ENCODE measurements around the gene SMARCD3. TPM values are rescaled to one million over a fixed set of nuclear protein-coding genes. Genes with fewer than 3 reads are reported as not detected.

SMARCD3 gene
- total and polyA plus RNA-seq, 3 donors from 2014 or later = 55.1 to 122 (median 94.0) TPM

DNA sequence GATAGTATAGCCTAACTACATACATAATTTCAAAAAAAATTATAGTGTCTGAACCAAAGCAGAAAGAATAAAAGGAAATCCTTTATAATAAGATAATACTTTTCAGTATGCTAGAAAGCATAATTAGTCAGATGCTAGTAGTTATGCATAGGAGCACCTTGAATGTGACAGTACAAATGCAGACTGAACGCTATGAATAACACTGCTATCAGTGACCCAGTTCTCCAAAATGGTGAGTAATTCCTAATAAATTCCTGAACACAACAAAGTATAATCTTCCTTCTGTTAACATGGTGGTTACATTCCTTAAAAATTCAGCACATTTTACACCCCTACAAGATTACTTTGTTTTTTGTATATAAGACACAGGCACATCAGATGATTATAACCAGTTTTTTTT is 17.4 kb downstream of the SMARCD3 start:
- Histone ChIP-seq H3K4me3 (no peak overlapping the region), H3K9me3 (no peaks in the 10 kb centered on the region), H3K4me1 (peaks cover 17% of the 10 kb centered on the region), H3K27me3 (no peaks in the 10 kb centered on the region), H3K36me3 (ENCODE audit: low read depth, missing control alignments) (no peaks in the 10 kb centered on the region), H3K27ac (no peak overlapping the region)
- TF ChIP-seq POLR2A (IDR thresholded peaks at IDR 0.05) = no peak
- TF ChIP-seq, protein P1, sequence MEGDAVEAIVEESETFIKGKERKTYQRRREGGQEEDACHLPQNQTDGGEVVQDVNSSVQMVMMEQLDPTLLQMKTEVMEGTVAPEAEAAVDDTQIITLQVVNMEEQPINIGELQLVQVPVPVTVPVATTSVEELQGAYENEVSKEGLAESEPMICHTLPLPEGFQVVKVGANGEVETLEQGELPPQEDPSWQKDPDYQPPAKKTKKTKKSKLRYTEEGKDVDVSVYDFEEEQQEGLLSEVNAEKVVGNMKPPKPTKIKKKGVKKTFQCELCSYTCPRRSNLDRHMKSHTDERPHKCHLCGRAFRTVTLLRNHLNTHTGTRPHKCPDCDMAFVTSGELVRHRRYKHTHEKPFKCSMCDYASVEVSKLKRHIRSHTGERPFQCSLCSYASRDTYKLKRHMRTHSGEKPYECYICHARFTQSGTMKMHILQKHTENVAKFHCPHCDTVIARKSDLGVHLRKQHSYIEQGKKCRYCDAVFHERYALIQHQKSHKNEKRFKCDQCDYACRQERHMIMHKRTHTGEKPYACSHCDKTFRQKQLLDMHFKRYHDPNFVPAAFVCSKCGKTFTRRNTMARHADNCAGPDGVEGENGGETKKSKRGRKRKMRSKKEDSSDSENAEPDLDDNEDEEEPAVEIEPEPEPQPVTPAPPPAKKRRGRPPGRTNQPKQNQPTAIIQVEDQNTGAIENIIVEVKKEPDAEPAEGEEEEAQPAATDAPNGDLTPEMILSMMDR (IDR thresholded peaks at IDR 0.05) = no peak
- no peak for DNase-seq
- WGBS, 2 donors = 37 to 49% methylated on average over 1 of the region's 1 CpG
- intact Hi-C loops (cut with DNase I; ENCODE audit: low total_unique reads) = no loop called here

DNA sequence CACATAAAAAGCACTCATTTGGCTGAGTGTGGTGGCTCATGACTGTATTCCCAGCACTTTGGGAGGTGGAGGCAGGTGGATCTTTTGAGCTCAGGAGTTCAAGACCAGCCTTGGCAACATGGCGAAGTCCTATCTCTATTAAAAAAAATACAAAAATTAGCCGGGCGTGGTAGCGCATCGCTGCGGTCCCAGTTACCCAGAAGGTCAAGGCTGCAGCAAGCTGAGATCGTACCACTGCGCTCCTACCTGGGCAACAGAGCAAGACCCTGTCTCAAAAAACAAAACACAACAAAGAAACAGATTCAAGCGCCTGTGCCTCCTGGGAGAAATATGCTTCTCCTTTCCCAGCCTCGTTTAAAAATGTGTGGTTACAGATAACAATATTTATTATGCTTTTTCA is 19.2 kb downstream of the SMARCD3 start:
- Histone ChIP-seq H3K4me1 (peaks cover 25% of the 10 kb centered on the region), H3K9me3 (no peaks in the 10 kb centered on the region), H3K27me3 (no peaks in the 10 kb centered on the region), H3K36me3 (ENCODE audit: low read depth, missing control alignments) (no peaks in the 10 kb centered on the region), H3K27ac (no peak overlapping the region), H3K4me3 (no peak overlapping the region)
- 85 to 87% methylated on average over 10 of the region's 10 CpGs for WGBS, 2 donors
- no peak for DNase-seq
- intact Hi-C loops (cut with DNase I; ENCODE audit: low total_unique reads) = no loop called here
- TF ChIP-seq POLR2A (IDR thresholded peaks at IDR 0.05) = no peak
- TF ChIP-seq, protein P1 (IDR thresholded peaks at IDR 0.05) = no peak

DNA sequence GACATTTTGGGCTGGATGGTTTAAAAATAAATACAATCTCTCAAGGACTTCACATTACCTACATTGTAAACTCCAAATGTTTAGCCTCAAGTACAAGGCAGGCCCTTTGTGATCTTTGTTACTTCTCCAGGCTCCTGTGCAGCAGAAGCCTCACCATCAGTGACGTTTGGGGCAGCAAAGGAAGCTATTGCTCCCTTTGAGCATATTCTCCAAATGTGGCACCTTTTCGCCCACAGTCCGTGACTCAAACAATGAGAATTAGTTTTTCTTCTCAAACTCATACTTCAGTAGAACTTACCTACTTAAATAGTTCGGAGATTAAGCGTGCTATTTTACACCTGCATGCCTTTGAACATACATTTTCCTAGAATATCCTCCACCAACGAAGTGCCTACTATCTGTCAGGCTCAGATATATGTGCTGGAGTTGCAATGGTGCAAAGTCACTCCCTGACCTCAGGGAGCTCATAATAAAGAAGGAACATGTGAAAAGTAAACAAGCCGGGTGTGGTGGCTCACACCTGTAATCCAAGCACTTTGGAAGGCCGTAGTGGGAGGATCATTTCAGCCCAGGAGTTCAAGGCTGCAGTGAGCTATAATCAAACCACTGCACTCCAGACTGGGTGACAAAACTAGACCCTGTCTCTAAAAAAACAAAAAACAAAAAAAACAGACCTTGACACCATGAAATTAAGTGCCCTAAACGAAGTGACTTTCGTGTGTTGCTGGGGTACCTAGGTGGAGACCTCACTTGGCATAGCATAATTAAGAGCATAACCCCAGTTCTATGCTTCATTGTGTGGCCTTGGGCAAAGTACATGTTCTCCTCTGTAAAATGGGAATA is 20.2 kb downstream of the SMARCD3 start:
- H3K9me3 ChIP-seq = no peaks in the 10 kb centered on the region
- WGBS, 2 donors = 47 to 51% methylated on average over 10 of the region's 10 CpGs
- DNase-seq = no peak
- H3K4me1 ChIP-seq = peaks cover 16% of the 10 kb centered on the region
- no peaks in the 10 kb centered on the region for H3K27me3 ChIP-seq
- peak overlapping the region; percentile 77 to 81 for H3K4me3 ChIP-seq
- no peaks in the 10 kb centered on the region for H3K36me3 ChIP-seq (ENCODE audit: low read depth, missing control alignments)
- intact Hi-C loops (cut with DNase I; ENCODE audit: low total_unique reads) = no loop called here
- TF ChIP-seq, protein P1 (IDR thresholded peaks at IDR 0.05) = no peak
- no peak for TF ChIP-seq POLR2A (IDR thresholded peaks at IDR 0.05)
- peak overlapping the region; percentile 66 to 71 for H3K27ac ChIP-seq

DNA sequence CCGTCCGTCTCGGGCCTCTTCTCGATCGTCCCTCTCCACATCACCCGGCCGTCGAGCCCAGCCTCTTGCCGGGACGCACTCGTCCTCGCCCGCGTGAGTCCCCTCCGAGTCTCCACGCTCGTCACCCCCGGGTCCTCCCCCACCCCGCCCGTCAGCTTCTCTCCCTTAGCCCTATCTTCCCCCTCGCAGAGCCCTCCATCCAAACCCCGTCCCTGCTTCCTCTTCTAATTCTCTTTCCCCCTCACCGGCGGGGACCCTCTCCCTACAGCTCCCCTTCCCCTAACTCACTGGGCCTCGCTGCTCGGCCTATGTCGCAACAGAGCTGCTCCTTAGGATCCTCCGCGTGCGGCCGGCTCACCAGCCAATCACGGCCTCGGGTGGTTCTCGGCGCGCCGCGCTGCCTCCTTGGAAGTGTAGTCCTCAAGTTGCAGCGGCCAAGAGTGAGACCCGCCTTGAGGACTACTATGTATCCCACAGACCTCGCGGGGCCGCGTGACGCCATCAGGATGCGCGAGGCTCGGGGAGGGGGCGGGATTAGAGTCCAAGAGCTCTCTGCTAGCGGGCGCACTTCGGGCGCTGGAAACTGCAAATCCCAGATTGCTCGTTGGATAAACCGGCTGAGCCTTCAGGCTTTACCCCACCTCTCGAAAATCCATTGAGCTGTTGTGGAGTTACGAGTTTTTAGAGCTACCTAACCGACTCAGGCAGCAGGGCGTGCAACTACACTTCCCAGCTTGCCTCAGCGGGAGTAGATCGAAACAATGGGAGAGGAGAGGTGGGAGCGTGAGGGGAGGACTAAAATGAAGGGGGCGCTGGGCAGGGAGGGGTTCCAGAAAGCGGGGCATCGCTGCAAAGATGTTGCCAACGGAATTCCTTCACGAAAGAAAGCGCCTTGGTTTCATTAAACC is 21.4 kb downstream of the SMARCD3 start, which contains the start of gene ABCF2:
ABCF2 (minus strand) TSS at position 331 of the 908 bp plus-strand sequence. CDS start 747 bp downstream, outside the sequence.
- Histone ChIP-seq H3K27ac (peak within 1 kb of the TSS; percentile 66 to 71), H3K36me3 (ENCODE audit: low read depth, missing control alignments) (no peaks in the 10 kb centered on the region), H3K9me3 (no peaks in the 10 kb centered on the region), H3K4me1 (peaks cover 16% of the 10 kb centered on the region), H3K27me3 (no peaks in the 10 kb centered on the region), H3K4me3 (peak within 1 kb of the TSS; percentile 77 to 81)
- DNase-seq = peak; percentile 99
- WGBS, 2 donors = 0 to 1% methylated on average over 63 to 68 of the region's 68 CpGs
- intact Hi-C loops (cut with DNase I; ENCODE audit: low total_unique reads) = no loop called here
- TF ChIP-seq POLR2A (IDR thresholded peaks at IDR 0.05) = no peak
- TF ChIP-seq, protein P1 (IDR thresholded peaks at IDR 0.05) = peak in 1 of 3 experiments; percentile 6

Data from testis (tissue), 3 donors.